Measurements from ENCODE around the gene CASTOR2.
"Not testable (repeated sequence)": the region's sequence is repeated elsewhere in the genome, so short reads cannot be mapped to it uniquely, and the experiment has no call there.

GRCh38 chr7:74926968-74927367 is 37.5 kb upstream of the CASTOR2 start:
- TF ChIP-seq CTCF, POLR2A (IDR thresholded peaks at IDR 0.05): not testable (repeated sequence)
